Smooth muscle cell of bladder (primary cell): ENCODE results near the gene SHISAL2A. TPM values are rescaled to one million over a fixed set of nuclear protein-coding genes. Genes with fewer than 3 reads are reported as not detected.

Experiments
- total RNA-seq: library from RNA; depleted of rRNA; stranded (reverse); fragments of >200 nt; gene quantifications from 2 replicates; pipeline ENCODE4 v1.2.3, GENCODE V29; 2014

The SHISAL2A gene
- total RNA-seq = not detected in 2 replicates

DNA sequence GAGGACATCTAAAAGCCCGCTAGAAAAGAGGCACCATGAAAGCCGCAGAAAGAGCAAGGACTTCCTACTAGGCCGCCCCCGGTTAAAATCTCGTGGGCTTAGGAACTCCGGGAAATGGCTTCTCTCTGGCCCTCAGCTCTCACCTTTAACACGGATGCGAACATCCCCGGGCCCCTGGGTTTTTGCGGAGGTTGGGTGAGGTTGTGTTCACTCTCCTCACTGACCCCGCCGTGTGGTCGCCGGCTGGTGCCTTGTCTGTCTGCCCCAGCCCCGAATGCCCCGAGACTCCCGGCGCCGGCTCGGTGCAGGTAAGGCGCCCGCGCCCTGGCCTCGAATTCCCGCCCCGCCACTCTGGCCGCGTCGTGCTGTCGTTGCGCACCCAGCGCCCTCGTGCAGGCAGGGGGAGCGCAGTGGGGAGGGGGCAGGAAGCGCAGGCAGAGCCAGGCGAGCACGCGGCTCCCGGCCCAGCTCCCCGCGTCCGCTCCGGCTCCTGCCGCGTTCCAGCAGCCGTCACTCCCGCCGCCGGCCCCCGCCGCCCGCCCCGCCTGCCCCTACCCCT is at the start of gene SHISAL2A:
TSS of gene SHISAL2A (plus strand) at position 437 of the 559 bp plus-strand sequence. CDS start 326 bp downstream, outside the sequence.

DNA sequence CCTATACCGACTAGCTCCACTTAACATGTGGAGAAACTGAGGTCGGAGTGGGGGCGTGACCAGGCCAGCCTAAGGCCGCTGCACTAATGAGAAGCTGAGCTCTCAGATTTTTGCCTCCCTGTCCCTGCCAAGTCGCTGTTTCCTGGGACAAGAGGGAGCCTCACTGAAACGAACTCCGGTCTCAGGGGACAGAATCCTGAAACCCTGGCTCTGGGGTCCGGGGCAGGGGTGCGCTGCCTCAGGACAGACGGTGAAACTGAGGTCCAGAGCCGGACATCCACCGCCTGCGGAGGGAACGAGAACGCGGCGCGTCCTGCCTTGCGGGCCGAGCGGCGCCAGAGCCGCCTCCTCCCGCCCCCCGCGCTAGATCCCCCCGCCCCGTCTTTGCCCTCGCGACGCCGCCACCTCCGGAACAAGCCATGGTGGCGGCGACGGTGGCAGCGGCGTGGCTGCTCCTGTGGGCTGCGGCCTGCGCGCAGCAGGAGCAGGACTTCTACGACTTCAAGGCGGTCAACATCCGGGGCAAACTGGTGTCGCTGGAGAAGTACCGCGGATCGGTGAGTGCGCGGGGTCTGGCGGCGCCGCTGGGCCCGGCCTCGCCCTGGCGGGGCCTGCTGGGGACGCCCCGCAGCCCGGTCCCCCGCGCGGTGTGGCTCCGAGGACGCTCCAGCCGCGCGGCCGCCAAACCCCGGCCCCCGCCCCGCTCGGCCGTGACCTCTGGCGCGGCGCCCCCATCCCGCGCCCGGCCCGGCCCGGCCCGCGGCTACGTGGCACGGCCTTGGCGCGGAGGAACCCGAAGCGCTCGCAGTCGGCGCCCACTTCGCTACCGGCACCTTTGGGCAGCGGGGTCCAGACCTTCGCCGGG is 30.7 kb upstream of the SHISAL2A start, which contains the start of gene GPX7:
TSS of gene GPX7 (plus strand) at position 381 of the 865 bp plus-strand sequence. CDS start at position 420, 39 bp downstream.

DNA sequence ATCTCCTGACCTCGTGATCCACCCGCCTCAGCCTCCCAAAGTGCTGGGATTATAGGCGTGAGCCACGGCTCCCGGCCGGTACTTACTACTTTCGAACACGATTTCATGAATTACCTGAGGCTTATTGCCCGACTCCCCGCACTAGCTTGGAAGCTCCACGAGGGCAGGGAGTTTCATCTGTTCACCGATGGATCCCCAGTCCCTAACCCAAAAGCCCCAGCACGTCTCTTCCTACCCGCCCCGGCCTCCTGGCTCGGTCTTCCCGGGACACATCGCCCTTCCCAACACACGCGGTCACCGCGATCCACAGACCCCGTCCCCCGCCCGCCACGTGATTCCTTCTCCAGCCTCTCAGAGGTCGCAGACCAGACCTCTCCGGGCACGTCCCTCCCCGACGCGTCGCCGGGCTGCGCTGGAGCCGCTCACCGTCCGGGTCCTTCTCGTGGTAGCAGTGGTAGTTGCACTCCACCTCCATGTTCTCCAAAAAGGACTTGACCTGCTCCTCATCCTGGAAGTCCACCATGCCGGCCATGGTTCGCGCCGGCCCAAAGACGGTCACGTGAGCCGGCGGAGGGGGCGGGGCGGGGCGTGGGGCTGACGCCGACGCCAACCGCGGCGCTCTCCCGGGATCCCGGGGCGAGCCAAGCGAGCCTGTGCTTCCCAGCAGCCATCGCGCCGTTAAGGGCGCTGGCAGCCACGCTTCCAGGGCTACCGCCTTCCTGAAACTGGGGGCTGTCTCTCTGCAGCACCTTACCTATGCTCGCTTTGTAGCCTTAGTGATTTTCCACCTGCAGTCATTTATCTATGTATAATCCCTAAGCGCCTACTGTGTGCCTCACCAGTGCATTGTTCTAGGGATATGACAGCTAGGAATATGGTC is 65.1 kb downstream of the SHISAL2A start, which contains the start of gene COA7:
TSS of gene COA7 (minus strand) at position 553 of the 880 bp plus-strand sequence. CDS start at position 532, 21 bp downstream.

Other genes starting within 250 kb of the SHISAL2A start
- gene ORC1, start 228.7 kb upstream of the SHISAL2A start, total RNA-seq = 0.28 and 1.00 TPM in 2 replicates
- gene PRPF38A, start 228.6 kb upstream of the SHISAL2A start, total RNA-seq = 7.5 and 9.5 TPM in 2 replicates
- 22.9 and 25.6 TPM in 2 replicates for gene TUT4, start 80.1 kb upstream of the SHISAL2A start, total RNA-seq
- gene GPX7, start 30.8 kb upstream of the SHISAL2A start, total RNA-seq = 26.0 and 43.0 TPM in 2 replicates
- gene COA7, start 65.2 kb downstream of the SHISAL2A start, total RNA-seq = 8.4 and 10.3 TPM in 2 replicates
- 35.4 and 39.6 TPM in 2 replicates for gene ZYG11B, start 93.3 kb downstream of the SHISAL2A start, total RNA-seq
- gene ZYG11A, start 209.6 kb downstream of the SHISAL2A start, total RNA-seq = 0.46 and 1.00 TPM in 2 replicates